Sigmoid colon (tissue), 4 donors: ENCODE measurements around the gene GRID1.

Source experiments
- CTCF ChIP-seq, 4 experiments: fragments of 450-650 bp in 3 of 4; fragments of 200-600 bp in 1 of 4; IDR thresholded peaks; one replicate each; pipeline ENCODE4 v1.5.1; 2016 to 2019; ENCODE audit warnings: antibody characterized with exemption in 4 of 4, mild to moderate bottlenecking in 3 of 4, moderate library complexity in 2 of 4
- EP300 ChIP-seq, 4 donors: sonication (generic); formaldehyde crosslinking; IDR thresholded peaks; one replicate each; pipeline ENCODE4 v1.6.1; 2017; ENCODE audit warnings: antibody characterized with exemption in 4 of 4
- POLR2A ChIP-seq, 2 donors: fragments of 450-650 bp; IDR thresholded peaks; one replicate each; pipeline ENCODE4 v1.6.1; 2016; ENCODE audit warnings: antibody characterized with exemption in 2 of 2, mild to moderate bottlenecking in 2 of 2, moderate library complexity in 2 of 2
- POLR2AphosphoS5 ChIP-seq, 4 donors: sonication (generic); formaldehyde crosslinking; IDR thresholded peaks; one replicate each; pipeline ENCODE4 v1.6.1; 2017; ENCODE audit warnings: antibody characterized with exemption in 4 of 4

GRCh38 chr10:86056672-86057071 lies 309.9 kb downstream of the GRID1 start:
- TF ChIP-seq EP300 (IDR thresholded peaks at IDR 0.05) (no peak), POLR2AphosphoS5 (IDR thresholded peaks at IDR 0.05) (no peak), CTCF (IDR thresholded peaks at IDR 0.05) (no peak), POLR2A (IDR thresholded peaks at IDR 0.05) (no peak)
